Natural killer cell treated with Interleukin-12 subunit alpha and Interleukin-12 subunit beta and Interleukin-15 and Interleukin-18, amount 100 ng/mL, for 72 hours (primary cell): ENCODE results near the gene SPINK2. TPM values are rescaled to one million over a fixed set of nuclear protein-coding genes. Genes with fewer than 3 reads are reported as not detected.

ENCODE experiments used
- ATAC-seq, 2 donors: fragments of 150-1000 bp; cut with Tn5 transposase in 1 of 2; sonication (Bioruptor Pico), chemical (Tn5 transposase) in 1 of 2; 2 replicates each; pipeline ENCODE4 v1.10.0; 2021
- DNase-seq: peaks from one replicate; pipeline ENCODE4 v3.0.0; 2022; ENCODE audit warnings: low spot score
- H3K27ac Mint-ChIP-seq, 2 donors: 1 replicate in 1 of 2; 2 replicates in 1 of 2; pipeline ENCODE4 v1.8.0; 2022; ENCODE audit warnings: mixed read lengths in 2 of 2, mild to moderate bottlenecking in 1 of 2, moderate library complexity in 1 of 2
- H3K27me3 Mint-ChIP-seq, 2 donors: 1 replicate in 1 of 2; 2 replicates in 1 of 2; pipeline ENCODE4 v1.8.0; 2022; ENCODE audit warnings: mixed read lengths in 2 of 2
- H3K36me3 Mint-ChIP-seq: one replicate; pipeline ENCODE4 v1.8.0; 2022; ENCODE audit warnings: mixed read lengths
- H3K4me1 Mint-ChIP-seq, 2 donors: 1 replicate in 1 of 2; 2 replicates in 1 of 2; pipeline ENCODE4 v1.8.0; 2022; ENCODE audit warnings: low read depth in 2 of 2, mixed read lengths in 2 of 2, mild to moderate bottlenecking in 1 of 2
- H3K4me3 Mint-ChIP-seq: one replicate; pipeline ENCODE4 v1.8.0; 2022; ENCODE audit warnings: mixed read lengths
- H3K9me3 Mint-ChIP-seq: 2 replicates; pipeline ENCODE4 v1.8.0; 2022; ENCODE audit warnings: mixed read lengths
- total RNA-seq, 2 donors: library from RNA; stranded (reverse); gene quantifications; one replicate each; pipeline ENCODE4 v1.2.3, GENCODE V29; 2022

Gene SPINK2
- total RNA-seq, 2 donors from 2014 or later = not detected

- no peaks in the 10 kb centered on the region for H3K27me3 Mint-ChIP-seq
- no peaks in the 10 kb centered on the region for H3K36me3 Mint-ChIP-seq
- no peak overlapping the region for H3K4me3 Mint-ChIP-seq
- no peak overlapping the region for H3K27ac Mint-ChIP-seq
- H3K9me3 Mint-ChIP-seq = no peaks in the 10 kb centered on the region
- no peaks in the 10 kb centered on the region for H3K4me1 Mint-ChIP-seq
- no peak for ATAC-seq
- no peak for DNase-seq
Measured at GRCh38 chr4:56828784-56829535, 7.5 kb upstream of the SPINK2 start.

- Mint-ChIP-seq H3K9me3 (no peaks in the 10 kb centered on the region), H3K4me1 (peaks cover 3 to 7% of the 10 kb centered on the region in 2 donors), H3K27me3 (peaks cover 5 to 14% of the 10 kb centered on the region in 2 donors), H3K27ac (no peak overlapping the region), H3K36me3 (no peaks in the 10 kb centered on the region), H3K4me3 (no peak overlapping the region)
- no peak for ATAC-seq
- DNase-seq = no peak
Measured at GRCh38 chr4:56823933-56824600, 2.6 kb upstream of the SPINK2 start.

- Mint-ChIP-seq H3K36me3 (no peaks in the 10 kb centered on the region), H3K27ac (no peak overlapping the region)
Measured at GRCh38 chr4:56818797-56819196, 2.7 kb downstream of the SPINK2 start.

GRCh38 chr4:56817840-56818491, 3.5 kb downstream of the SPINK2 start:
- H3K9me3 Mint-ChIP-seq = no peaks in the 10 kb centered on the region
- H3K36me3 Mint-ChIP-seq = no peaks in the 10 kb centered on the region
- H3K4me3 Mint-ChIP-seq = peak overlapping the region; percentile 20
- H3K27ac Mint-ChIP-seq = peak overlapping the region in 1 of 2 donors; percentile 7
- H3K27me3 Mint-ChIP-seq = peaks cover 5 to 14% of the 10 kb centered on the region in 2 donors
- peaks cover 10 to 25% of the 10 kb centered on the region in 2 donors for H3K4me1 Mint-ChIP-seq
- peak; percentile 69 to 74 for ATAC-seq
- no peak for DNase-seq

More at GRCh38 chr4:56818797-56819196, 2.7 kb downstream of the SPINK2 start:
- DNase-seq (no peak), ATAC-seq (no peak)
- Mint-ChIP-seq H3K9me3 (no peaks in the 10 kb centered on the region), H3K27me3 (peaks cover 5 to 14% of the 10 kb centered on the region in 2 donors), H3K4me3 (no peak overlapping the region), H3K4me1 (peaks cover 10 to 25% of the 10 kb centered on the region in 2 donors)

- ATAC-seq (no peak), DNase-seq (no peak)
- Mint-ChIP-seq H3K36me3 (no peaks in the 10 kb centered on the region), H3K27ac (no peak overlapping the region), H3K4me3 (no peak overlapping the region), H3K4me1 (peaks cover 5 to 8% of the 10 kb centered on the region in 2 donors), H3K27me3 (no peaks in the 10 kb centered on the region), H3K9me3 (no peaks in the 10 kb centered on the region)
Measured at GRCh38 chr4:56806666-56807065, 14.8 kb downstream of the SPINK2 start.

GRCh38 chr4:56804551-56804950, 16.9 kb downstream of the SPINK2 start:
- ATAC-seq = no peak
- H3K27me3 Mint-ChIP-seq = no peaks in the 10 kb centered on the region
- H3K4me1 Mint-ChIP-seq = peaks cover 5 to 12% of the 10 kb centered on the region in 2 donors
- no peak for DNase-seq
- H3K27ac Mint-ChIP-seq = no peak overlapping the region
- H3K9me3 Mint-ChIP-seq = no peaks in the 10 kb centered on the region
- peak overlapping the region; percentile 30 for H3K4me3 Mint-ChIP-seq
- no peaks in the 10 kb centered on the region for H3K36me3 Mint-ChIP-seq

GRCh38 chr4:56803471-56803870, 18.0 kb downstream of the SPINK2 start:
- H3K4me3 Mint-ChIP-seq = no peak overlapping the region
- no peak overlapping the region for H3K27ac Mint-ChIP-seq
- peaks cover 5 to 15% of the 10 kb centered on the region in 2 donors for H3K4me1 Mint-ChIP-seq
- no peaks in the 10 kb centered on the region for H3K27me3 Mint-ChIP-seq
- no peak for ATAC-seq
- DNase-seq = no peak
- H3K36me3 Mint-ChIP-seq = no peaks in the 10 kb centered on the region
- H3K9me3 Mint-ChIP-seq = no peaks in the 10 kb centered on the region

- Mint-ChIP-seq H3K4me3 (peak overlapping the region; percentile 96), H3K27me3 (no peaks in the 10 kb centered on the region), H3K9me3 (no peaks in the 10 kb centered on the region), H3K27ac (peak overlapping the region; percentile 64 to 83), H3K4me1 (peaks cover 5 to 15% of the 10 kb centered on the region in 2 donors), H3K36me3 (no peaks in the 10 kb centered on the region)
- DNase-seq (peak; percentile 86), ATAC-seq (peak; percentile 97 to 98)
Measured at GRCh38 chr4:56799824-56800756, 21.4 kb downstream of the SPINK2 start.

- Mint-ChIP-seq H3K4me1 (peaks cover 0 to 11% of the 10 kb centered on the region in 2 donors), H3K9me3 (no peaks in the 10 kb centered on the region), H3K27me3 (no peaks in the 10 kb centered on the region), H3K4me3 (peak overlapping the region; percentile 96), H3K36me3 (no peaks in the 10 kb centered on the region), H3K27ac (peak overlapping the region; percentile 64 to 83)
- no peak for DNase-seq
- ATAC-seq = no peak
Measured at GRCh38 chr4:56799161-56799759, 22.2 kb downstream of the SPINK2 start.

GRCh38 chr4:56796211-56796610, 25.3 kb downstream of the SPINK2 start:
- no peak for DNase-seq
- ATAC-seq = no peak
- no peaks in the 10 kb centered on the region for H3K36me3 Mint-ChIP-seq

GRCh38 chr4:56791316-56791715, 30.2 kb downstream of the SPINK2 start:
- ATAC-seq = no peak
- Mint-ChIP-seq H3K27ac (no peak overlapping the region), H3K9me3 (no peaks in the 10 kb centered on the region), H3K27me3 (no peaks in the 10 kb centered on the region), H3K4me1 (no peaks in the 10 kb centered on the region), H3K36me3 (no peaks in the 10 kb centered on the region), H3K4me3 (no peak overlapping the region)
- no peak for DNase-seq

More at GRCh38 chr4:56796211-56796610, 25.3 kb downstream of the SPINK2 start:
- Mint-ChIP-seq H3K9me3 (no peaks in the 10 kb centered on the region), H3K27me3 (no peaks in the 10 kb centered on the region), H3K4me1 (peaks cover 0 to 7% of the 10 kb centered on the region in 2 donors), H3K27ac (no peak overlapping the region), H3K4me3 (no peak overlapping the region)

GRCh38 chr4:56790691-56791091, 30.8 kb downstream of the SPINK2 start:
- ATAC-seq (no peak), DNase-seq (no peak)
- H3K9me3 Mint-ChIP-seq = no peaks in the 10 kb centered on the region
- H3K4me1 Mint-ChIP-seq = no peaks in the 10 kb centered on the region
- H3K27me3 Mint-ChIP-seq = no peaks in the 10 kb centered on the region
- no peak overlapping the region for H3K27ac Mint-ChIP-seq
- no peak overlapping the region for H3K4me3 Mint-ChIP-seq
- no peaks in the 10 kb centered on the region for H3K36me3 Mint-ChIP-seq

GRCh38 chr4:56788081-56788480, 33.4 kb downstream of the SPINK2 start:
- DNase-seq (no peak), ATAC-seq (no peak)
- Mint-ChIP-seq H3K36me3 (no peaks in the 10 kb centered on the region), H3K4me1 (no peaks in the 10 kb centered on the region), H3K27me3 (no peaks in the 10 kb centered on the region), H3K27ac (no peak overlapping the region), H3K4me3 (no peak overlapping the region), H3K9me3 (no peaks in the 10 kb centered on the region)
